ENCODE results near the gene AGMAT.

AGMAT gene

DNA sequence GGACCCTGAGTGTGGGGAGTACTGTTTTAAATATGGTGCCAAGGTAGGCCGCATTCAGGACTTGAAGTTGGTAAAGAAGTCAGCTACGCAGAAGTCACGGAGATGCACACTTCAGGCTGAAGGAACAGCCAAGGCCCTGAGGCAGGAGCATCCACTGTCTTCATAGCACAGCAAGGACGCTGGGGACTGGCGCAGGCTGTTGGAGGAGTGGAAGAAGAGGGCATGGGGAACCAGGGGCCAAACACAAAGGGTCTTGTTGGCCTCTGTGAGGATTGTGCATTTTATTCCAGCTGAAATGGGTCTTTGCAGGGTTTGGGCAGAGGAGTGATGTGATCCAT, 41.6 kb downstream of the AGMAT start:
- Histone ChIP-seq H3K27ac (no peak overlapping the region), H3K36me3 (peaks cover 55% of the 10 kb centered on the region), H3K9me3 (ENCODE audit: severe bottlenecking) (no peaks in the 10 kb centered on the region), H3K27me3 (ENCODE audit: insufficient read depth, low read depth, severe bottlenecking) (no peaks in the 10 kb centered on the region), H3K4me3 (ENCODE audit: low read depth, low read length) (no peak overlapping the region)
- no peak for DNase-seq
- TF ChIP-seq, protein P1, sequence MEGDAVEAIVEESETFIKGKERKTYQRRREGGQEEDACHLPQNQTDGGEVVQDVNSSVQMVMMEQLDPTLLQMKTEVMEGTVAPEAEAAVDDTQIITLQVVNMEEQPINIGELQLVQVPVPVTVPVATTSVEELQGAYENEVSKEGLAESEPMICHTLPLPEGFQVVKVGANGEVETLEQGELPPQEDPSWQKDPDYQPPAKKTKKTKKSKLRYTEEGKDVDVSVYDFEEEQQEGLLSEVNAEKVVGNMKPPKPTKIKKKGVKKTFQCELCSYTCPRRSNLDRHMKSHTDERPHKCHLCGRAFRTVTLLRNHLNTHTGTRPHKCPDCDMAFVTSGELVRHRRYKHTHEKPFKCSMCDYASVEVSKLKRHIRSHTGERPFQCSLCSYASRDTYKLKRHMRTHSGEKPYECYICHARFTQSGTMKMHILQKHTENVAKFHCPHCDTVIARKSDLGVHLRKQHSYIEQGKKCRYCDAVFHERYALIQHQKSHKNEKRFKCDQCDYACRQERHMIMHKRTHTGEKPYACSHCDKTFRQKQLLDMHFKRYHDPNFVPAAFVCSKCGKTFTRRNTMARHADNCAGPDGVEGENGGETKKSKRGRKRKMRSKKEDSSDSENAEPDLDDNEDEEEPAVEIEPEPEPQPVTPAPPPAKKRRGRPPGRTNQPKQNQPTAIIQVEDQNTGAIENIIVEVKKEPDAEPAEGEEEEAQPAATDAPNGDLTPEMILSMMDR (IDR thresholded peaks at IDR 0.05; ENCODE audit: low read depth, low read length), result no peak

DNA sequence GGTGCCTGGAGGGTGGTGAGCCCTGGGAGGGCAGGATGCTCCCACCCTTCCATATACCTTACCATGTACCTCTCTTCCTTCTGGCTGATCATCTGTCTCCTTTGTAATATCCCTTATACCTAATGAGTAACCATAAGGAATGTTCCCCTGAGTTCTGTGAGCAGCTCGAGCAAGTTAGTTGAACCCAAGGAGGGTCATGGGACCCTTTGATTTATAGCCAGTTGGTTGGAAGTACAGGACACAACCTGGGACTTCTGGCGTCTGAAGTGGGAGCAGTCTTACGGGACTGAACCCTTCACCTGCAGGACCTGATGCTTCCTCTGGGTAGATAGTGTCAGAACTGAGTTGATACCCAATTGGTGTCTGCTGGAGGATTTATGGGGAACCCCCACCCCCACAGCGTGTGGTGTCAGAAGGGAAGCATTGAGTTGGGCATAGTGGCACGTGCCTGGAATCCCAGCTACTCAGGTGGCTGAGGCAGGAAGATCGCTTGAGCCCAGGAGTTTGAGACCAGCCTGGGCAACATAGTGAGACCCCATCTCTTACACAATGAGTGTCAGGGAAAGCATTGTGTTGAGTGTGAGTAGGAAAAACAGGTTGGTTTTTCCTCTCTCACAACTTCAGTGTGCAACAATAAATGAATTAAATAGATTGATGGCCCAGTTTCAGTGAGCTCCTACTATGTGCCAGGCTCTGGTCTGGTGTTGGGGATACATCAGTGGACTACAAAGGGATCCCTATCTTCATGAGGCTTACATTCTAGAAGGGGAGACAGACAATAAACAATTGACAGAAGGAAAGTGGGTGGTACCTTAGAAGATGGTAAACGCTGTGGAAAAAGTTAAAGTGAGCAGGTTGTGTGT, 42.2 kb downstream of the AGMAT start:
- H3K9me3 ChIP-seq (ENCODE audit: severe bottlenecking), result no peaks in the 10 kb centered on the region
- no peaks in the 10 kb centered on the region for H3K27me3 ChIP-seq (ENCODE audit: insufficient read depth, low read depth, severe bottlenecking)
- TF ChIP-seq, protein P1 (IDR thresholded peaks at IDR 0.05; ENCODE audit: low read depth, low read length), result no peak
- H3K36me3 ChIP-seq, result peaks cover 52% of the 10 kb centered on the region
- DNase-seq, result no peak
- no peak overlapping the region for H3K4me3 ChIP-seq (ENCODE audit: low read depth, low read length)
- no peak overlapping the region for H3K27ac ChIP-seq

DNA sequence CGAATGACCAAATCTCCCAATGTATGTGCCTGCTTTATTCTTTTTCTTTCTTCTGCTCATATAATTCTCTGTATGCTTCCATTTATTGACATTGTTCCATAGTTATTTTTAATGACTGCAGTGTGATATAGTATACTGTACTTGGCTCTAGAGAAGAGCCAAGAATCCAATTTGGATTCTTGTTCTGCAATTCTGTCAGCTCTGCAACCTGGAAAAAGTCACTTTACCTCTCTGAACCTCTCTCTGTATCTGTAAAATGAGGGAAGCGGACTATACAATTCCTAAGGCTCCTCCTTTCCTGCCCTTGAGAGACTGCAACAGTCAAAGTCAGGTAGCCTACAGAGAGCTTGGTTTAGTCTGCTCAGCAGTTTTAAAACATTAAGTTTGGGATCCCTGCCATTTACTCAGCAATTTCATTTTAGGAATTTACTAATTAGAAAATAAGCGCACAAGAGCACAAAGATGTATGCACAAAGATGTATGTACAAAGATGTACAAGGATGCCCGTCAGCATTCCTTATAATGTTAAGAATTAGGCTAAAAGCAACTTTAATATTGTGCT, 43.5 kb downstream of the AGMAT start:
- peaks cover 62% of the 10 kb centered on the region for H3K36me3 ChIP-seq
- no peaks in the 10 kb centered on the region for H3K27me3 ChIP-seq (ENCODE audit: insufficient read depth, low read depth, severe bottlenecking)
- no peaks in the 10 kb centered on the region for H3K9me3 ChIP-seq (ENCODE audit: severe bottlenecking)
- H3K4me3 ChIP-seq (ENCODE audit: low read depth, low read length), result no peak overlapping the region
- DNase-seq, result no peak
- H3K27ac ChIP-seq, result no peak overlapping the region
- TF ChIP-seq, protein P1 (IDR thresholded peaks at IDR 0.05; ENCODE audit: low read depth, low read length), result no peak

DNA sequence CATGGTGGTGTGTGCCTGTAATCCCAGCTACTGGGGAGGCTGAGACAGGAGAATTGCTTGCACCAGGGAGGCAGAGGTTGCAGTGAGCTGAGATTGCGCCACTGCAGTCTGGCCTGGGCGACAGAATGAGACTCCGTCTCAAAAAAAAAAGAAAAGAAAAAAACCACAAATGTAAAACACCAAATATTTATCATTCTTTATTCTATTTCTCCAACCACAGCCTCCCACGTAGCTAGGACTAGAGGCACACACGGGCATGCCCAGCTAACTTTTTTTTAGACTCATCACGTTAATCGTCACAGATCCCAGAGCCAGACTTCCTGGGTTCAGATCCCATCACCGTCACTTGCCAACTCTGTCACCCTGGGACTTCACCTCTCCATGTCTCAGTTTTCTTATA, 44.7 kb downstream of the AGMAT start:
- H3K4me3 ChIP-seq (ENCODE audit: low read depth, low read length), result no peak overlapping the region
- DNase-seq, result no peak
- H3K36me3 ChIP-seq, result peaks cover 63% of the 10 kb centered on the region
- no peaks in the 10 kb centered on the region for H3K9me3 ChIP-seq (ENCODE audit: severe bottlenecking)
- no peak overlapping the region for H3K27ac ChIP-seq
- H3K27me3 ChIP-seq (ENCODE audit: insufficient read depth, low read depth, severe bottlenecking), result no peaks in the 10 kb centered on the region
- TF ChIP-seq, protein P1 (IDR thresholded peaks at IDR 0.05; ENCODE audit: low read depth, low read length), result no peak

DNA sequence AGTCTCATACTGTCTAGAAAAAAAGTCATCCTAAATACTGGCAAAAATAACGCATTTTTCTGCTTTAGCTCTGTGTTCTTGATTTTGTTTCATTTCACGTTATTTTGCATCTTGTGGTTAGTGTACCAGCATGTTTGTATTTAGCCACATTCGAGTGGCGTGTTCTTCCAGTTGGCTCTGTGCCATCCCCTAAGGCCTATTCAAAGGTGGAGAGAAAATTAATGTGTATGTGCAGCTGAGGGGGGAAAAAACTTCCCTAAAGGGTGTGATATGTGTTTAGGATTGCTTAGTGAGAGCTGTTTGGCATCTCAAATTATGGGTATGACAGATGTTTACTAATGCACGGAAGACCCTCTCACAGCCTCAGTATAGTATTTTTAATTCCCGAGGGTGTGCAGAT, 46.1 kb downstream of the AGMAT start:
- Histone ChIP-seq H3K9me3 (ENCODE audit: severe bottlenecking) (no peaks in the 10 kb centered on the region), H3K27me3 (ENCODE audit: insufficient read depth, low read depth, severe bottlenecking) (no peaks in the 10 kb centered on the region), H3K4me3 (ENCODE audit: low read depth, low read length) (no peak overlapping the region), H3K27ac (no peak overlapping the region), H3K36me3 (peaks cover 58% of the 10 kb centered on the region)
- DNase-seq, result no peak
- TF ChIP-seq, protein P1 (IDR thresholded peaks at IDR 0.05; ENCODE audit: low read depth, low read length), result no peak

All from WERI-Rb-1 (cell line).